WTC11 (cell line): ENCODE data around the gene NDUFAF8.

Source experiments
- CTCF ChIP-seq: fragments of 200-600 bp; IDR thresholded peaks from 2 replicates; pipeline ENCODE4 v1.8.0; 2022; ENCODE audit warnings: antibody characterized with exemption
- E2F4 ChIP-seq: sonication (generic); formaldehyde crosslinking; IDR thresholded peaks from 2 replicates; pipeline ENCODE4 v1.8.1; 2022; ENCODE audit warnings: low read depth, mild to moderate bottlenecking, moderate library complexity, missing genetic modification reagents, borderline replicate concordance
- FOXJ3 ChIP-seq: sonication (generic); formaldehyde crosslinking; IDR thresholded peaks from 2 replicates; pipeline ENCODE4 v1.9.0; 2021; ENCODE audit warnings: missing genetic modification reagents, mild to moderate bottlenecking, borderline replicate concordance
- HMGXB4 ChIP-seq: sonication (generic); formaldehyde crosslinking; IDR thresholded peaks from 2 replicates; pipeline ENCODE4 v1.8.1; 2023; ENCODE audit warnings: mild to moderate bottlenecking, moderate library complexity, missing genetic modification reagents
- IRF2 ChIP-seq: sonication (generic); formaldehyde crosslinking; IDR thresholded peaks from 2 replicates; pipeline ENCODE4 v1.8.0; 2022; ENCODE audit warnings: low read depth, missing genetic modification reagents, borderline replicate concordance
- NFE2L1 ChIP-seq: sonication (generic); formaldehyde crosslinking; IDR thresholded peaks from 2 replicates; pipeline ENCODE4 v1.8.1; 2023; ENCODE audit warnings: missing genetic modification reagents
- STAT6 ChIP-seq: sonication (generic); formaldehyde crosslinking; conservative IDR thresholded peaks from 2 replicates; pipeline ENCODE4 v1.8.1; 2023; ENCODE audit warnings: mild to moderate bottlenecking, low read depth, missing genetic modification reagents, moderate library complexity
- TCF7 ChIP-seq: sonication (generic); formaldehyde crosslinking; IDR thresholded peaks from 2 replicates; pipeline ENCODE4 v1.8.0; 2022; ENCODE audit warnings: mild to moderate bottlenecking, low read depth, missing genetic modification reagents, moderate library complexity

GRCh38 chr17:81245024-81245664 lies 6.0 kb downstream of the NDUFAF8 start:
- TF ChIP-seq CTCF: no peak
- no peak for TF ChIP-seq STAT6 (CRISPR knock-in tag)
- no peak for TF ChIP-seq NFE2L1
- no peak; the same call in 1 of the 2 replicates for TF ChIP-seq HMGXB4 (CRISPR knock-in tag)
- TF ChIP-seq TCF7 (CRISPR knock-in tag): no peak
- no peak for TF ChIP-seq E2F4
- no peak for TF ChIP-seq IRF2 (CRISPR knock-in tag)
- TF ChIP-seq FOXJ3 (CRISPR knock-in tag): no peak
